Measurements from ENCODE around the gene TTC1. TPM values are rescaled to one million over a fixed set of nuclear protein-coding genes. Genes with fewer than 3 reads are reported as not detected.
A peak's percentile ranks its signal among the peaks of the same experiment; 100 is the strongest.

TTC1 gene
- total and polyA plus RNA-seq, 4 donors: 40.5 to 57.8 (median 47.9) TPM

DNA sequence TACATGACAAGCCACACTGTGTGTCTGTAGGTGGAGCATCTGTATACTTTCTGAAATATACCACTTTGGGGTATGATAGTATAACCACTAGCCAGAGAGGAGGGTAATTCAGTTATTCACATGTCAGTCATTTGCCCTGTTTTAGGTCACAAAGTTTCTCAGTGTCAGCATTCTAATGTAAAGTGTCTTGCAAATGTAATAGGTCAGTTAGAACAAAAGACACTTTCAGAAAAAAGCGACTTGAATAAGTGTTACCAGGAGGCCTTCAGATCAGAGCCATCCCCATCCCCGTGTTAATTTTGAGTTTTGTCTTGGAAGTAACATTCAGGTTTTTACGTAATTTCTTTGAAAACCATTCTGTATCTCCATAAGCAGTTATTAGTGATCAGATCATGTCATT, 33.7 kb downstream of the TTC1 start:
- no peaks in the 10 kb centered on the region for H3K9me3 ChIP-seq (ENCODE audit: control insufficient read depth, low read length)
- 71 to 77% methylated on average over 3 of the region's 3 CpGs for WGBS, 2 donors
- no peaks in the 10 kb centered on the region for H3K27me3 ChIP-seq (ENCODE audit: control insufficient read depth in 1 of 2, insufficient read depth in 2 of 2, low read length in 1 of 2)
- intact Hi-C loops (cut with DNase I): no loop called here
- H3K4me1 ChIP-seq (ENCODE audit: control insufficient read depth in 1 of 2, insufficient read depth in 2 of 2, low read length in 2 of 2): no peaks in the 10 kb centered on the region
- H3K4me3 ChIP-seq (ENCODE audit: low read length in 2 of 2): no peak overlapping the region
- ATAC-seq (ENCODE audit: low FRiP score): no peak
- no peak for DNase-seq
- H3K27ac ChIP-seq (ENCODE audit: low read depth in 1 of 2, low read length in 2 of 2): no peak overlapping the region
- peaks cover 0 to 4% of the 10 kb centered on the region in 2 donors for H3K36me3 ChIP-seq (ENCODE audit: control insufficient read depth in 1 of 2, insufficient read depth in 2 of 2, low read length in 1 of 2)

DNA sequence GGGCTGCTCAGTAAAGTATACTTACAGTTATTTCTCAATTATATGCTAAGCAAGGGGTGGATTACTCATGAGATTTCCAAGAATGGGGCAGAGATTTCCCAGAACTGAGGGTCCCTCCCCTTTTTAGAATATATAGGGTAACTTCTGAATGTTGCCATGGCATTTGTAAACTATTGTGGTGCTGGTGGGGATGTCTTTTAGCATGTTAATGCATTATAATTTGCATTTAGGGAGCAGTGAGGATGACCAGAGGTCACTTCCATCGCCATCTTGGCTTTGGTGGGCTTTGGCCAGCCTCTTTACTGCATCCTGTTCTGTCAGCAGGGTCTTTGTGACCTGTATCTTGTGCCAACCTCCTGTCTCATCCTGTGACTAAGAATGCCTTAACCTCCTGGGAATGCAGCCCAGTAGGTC, 35.5 kb downstream of the TTC1 start:
- no peak for ATAC-seq (ENCODE audit: low FRiP score)
- 91 to 94% methylated on average over 1 of the region's 1 CpG for WGBS, 2 donors
- no peak overlapping the region for H3K4me3 ChIP-seq (ENCODE audit: low read length in 2 of 2)
- intact Hi-C loops (cut with DNase I): no loop called here
- H3K4me1 ChIP-seq (ENCODE audit: control insufficient read depth in 1 of 2, insufficient read depth in 2 of 2, low read length in 2 of 2): no peaks in the 10 kb centered on the region
- peaks cover 0 to 4% of the 10 kb centered on the region in 2 donors for H3K36me3 ChIP-seq (ENCODE audit: control insufficient read depth in 1 of 2, insufficient read depth in 2 of 2, low read length in 1 of 2)
- H3K9me3 ChIP-seq (ENCODE audit: control insufficient read depth, low read length): no peaks in the 10 kb centered on the region
- no peak for DNase-seq
- H3K27ac ChIP-seq (ENCODE audit: low read depth in 1 of 2, low read length in 2 of 2): no peak overlapping the region
- H3K27me3 ChIP-seq (ENCODE audit: control insufficient read depth in 1 of 2, insufficient read depth in 2 of 2, low read length in 1 of 2): no peaks in the 10 kb centered on the region

DNA sequence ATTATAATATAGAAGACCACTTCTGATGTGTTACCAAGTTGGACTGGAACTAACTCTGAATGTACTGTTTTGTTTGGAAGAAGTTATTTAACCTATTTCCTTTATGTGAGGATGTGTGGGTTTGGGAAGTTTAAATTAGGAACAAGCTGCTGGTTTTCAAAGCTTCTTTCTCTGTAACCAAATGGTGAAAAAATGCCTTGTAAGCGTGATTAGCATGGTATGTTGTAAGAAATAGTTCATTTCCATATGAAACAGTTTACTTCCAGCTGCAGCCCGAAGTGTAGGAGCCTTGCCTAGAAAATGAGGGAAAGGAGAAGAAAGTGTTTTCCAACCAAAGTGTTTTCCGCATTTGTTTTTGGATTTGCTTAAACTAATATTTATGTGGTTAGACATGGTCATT, 36.0 kb downstream of the TTC1 start:
- ATAC-seq (ENCODE audit: low FRiP score) (no peak), DNase-seq (no peak)
- H3K4me1 ChIP-seq (ENCODE audit: control insufficient read depth in 1 of 2, insufficient read depth in 2 of 2, low read length in 2 of 2): no peaks in the 10 kb centered on the region
- intact Hi-C loops (cut with DNase I): no loop called here
- H3K36me3 ChIP-seq (ENCODE audit: control insufficient read depth in 1 of 2, insufficient read depth in 2 of 2, low read length in 1 of 2): peaks cover 3 to 4% of the 10 kb centered on the region in 2 donors
- H3K27ac ChIP-seq (ENCODE audit: low read depth in 1 of 2, low read length in 2 of 2): no peak overlapping the region
- H3K4me3 ChIP-seq (ENCODE audit: low read length in 2 of 2): no peak overlapping the region
- H3K27me3 ChIP-seq (ENCODE audit: control insufficient read depth in 1 of 2, insufficient read depth in 2 of 2, low read length in 1 of 2): no peaks in the 10 kb centered on the region
- no peaks in the 10 kb centered on the region for H3K9me3 ChIP-seq (ENCODE audit: control insufficient read depth, low read length)
- 66 to 76% methylated on average over 3 of the region's 3 CpGs for WGBS, 2 donors

DNA sequence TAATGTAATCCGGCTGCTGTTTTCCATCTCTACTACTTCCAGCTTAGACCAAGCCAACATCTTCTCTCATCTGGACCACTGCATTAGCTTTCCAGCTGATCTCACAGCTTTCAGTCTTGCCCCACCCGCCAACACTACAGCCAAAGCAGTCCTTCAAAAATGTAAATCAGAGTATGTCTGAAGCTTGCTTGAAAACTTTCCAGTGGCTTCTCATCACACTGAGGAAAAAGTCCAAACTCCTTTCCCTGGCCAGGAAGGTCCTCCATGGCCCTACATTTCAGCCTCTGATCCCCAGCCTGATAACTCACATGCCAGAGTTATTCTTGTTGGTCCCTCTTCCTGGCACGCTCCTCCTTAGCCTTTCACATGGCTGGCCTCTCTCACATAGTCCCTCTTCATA, 38.5 kb downstream of the TTC1 start:
- WGBS, 2 donors: 88 to 95% methylated on average over 3 of the region's 3 CpGs
- no peak overlapping the region for H3K4me3 ChIP-seq (ENCODE audit: low read length in 2 of 2)
- peaks cover 3 to 8% of the 10 kb centered on the region in 2 donors for H3K36me3 ChIP-seq (ENCODE audit: control insufficient read depth in 1 of 2, insufficient read depth in 2 of 2, low read length in 1 of 2)
- intact Hi-C loops (cut with DNase I): no loop called here
- H3K9me3 ChIP-seq (ENCODE audit: control insufficient read depth, low read length): no peaks in the 10 kb centered on the region
- H3K27me3 ChIP-seq (ENCODE audit: control insufficient read depth in 1 of 2, insufficient read depth in 2 of 2, low read length in 1 of 2): no peaks in the 10 kb centered on the region
- no peaks in the 10 kb centered on the region for H3K4me1 ChIP-seq (ENCODE audit: control insufficient read depth in 1 of 2, insufficient read depth in 2 of 2, low read length in 2 of 2)
- ATAC-seq (ENCODE audit: low FRiP score) (peak; percentile 83), DNase-seq (peak in 1 of 2 donors; percentile 52)
- no peak overlapping the region for H3K27ac ChIP-seq (ENCODE audit: low read depth in 1 of 2, low read length in 2 of 2)

DNA sequence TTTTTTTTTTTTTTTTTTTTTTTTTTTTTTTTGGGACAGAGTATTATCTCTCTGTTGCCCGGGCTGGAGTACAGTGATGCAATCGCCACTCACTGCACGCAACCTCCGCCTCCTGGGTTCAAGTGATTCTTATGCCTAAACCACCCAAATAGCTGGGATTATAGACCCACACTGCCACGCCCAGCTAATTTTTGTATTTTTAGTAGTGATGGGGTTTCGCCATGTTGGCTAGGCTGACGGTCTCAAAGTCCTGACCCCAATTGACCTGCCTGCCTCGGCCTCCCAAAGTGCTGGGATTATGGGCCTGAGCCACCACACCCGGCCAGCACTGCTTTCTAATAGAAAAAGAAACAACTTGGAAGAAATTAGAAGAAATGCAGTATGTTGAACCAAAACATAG, 39.2 kb downstream of the TTC1 start:
- Histone ChIP-seq H3K27me3 (ENCODE audit: control insufficient read depth in 1 of 2, insufficient read depth in 2 of 2, low read length in 1 of 2) (no peaks in the 10 kb centered on the region), H3K4me1 (ENCODE audit: control insufficient read depth in 1 of 2, insufficient read depth in 2 of 2, low read length in 2 of 2) (no peaks in the 10 kb centered on the region), H3K4me3 (ENCODE audit: low read length in 2 of 2) (no peak overlapping the region), H3K27ac (ENCODE audit: low read depth in 1 of 2, low read length in 2 of 2) (no peak overlapping the region), H3K36me3 (ENCODE audit: control insufficient read depth in 1 of 2, insufficient read depth in 2 of 2, low read length in 1 of 2) (peaks cover 6 to 8% of the 10 kb centered on the region in 2 donors), H3K9me3 (ENCODE audit: control insufficient read depth, low read length) (no peaks in the 10 kb centered on the region)
- 93 to 94% methylated on average over 9 of the region's 9 CpGs for WGBS, 2 donors
- peak in 1 of 2 donors; percentile 60 for DNase-seq
- ATAC-seq (ENCODE audit: low FRiP score): peak; percentile 88
- intact Hi-C loops (cut with DNase I): no loop called here

DNA sequence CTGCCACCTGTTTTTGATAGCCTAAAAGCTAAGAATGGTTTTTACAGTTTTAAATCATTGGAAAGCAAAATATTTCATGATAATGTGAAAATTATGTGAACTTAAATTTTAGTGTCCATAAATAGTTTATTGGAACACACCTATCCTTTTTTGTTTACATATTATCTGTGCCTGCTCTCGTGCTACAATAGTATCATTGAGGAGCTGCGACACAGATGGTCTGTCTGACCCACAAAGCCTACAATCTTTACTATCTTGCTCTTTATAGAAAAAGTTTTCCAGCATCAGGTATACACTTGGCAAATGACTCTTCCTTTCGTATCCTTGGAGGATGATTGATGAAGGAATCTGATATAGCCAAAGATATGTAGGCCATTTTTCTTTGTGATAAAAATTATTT, 40.2 kb downstream of the TTC1 start:
- peaks cover 8% of the 10 kb centered on the region in 2 donors for H3K36me3 ChIP-seq (ENCODE audit: control insufficient read depth in 1 of 2, insufficient read depth in 2 of 2, low read length in 1 of 2)
- H3K27me3 ChIP-seq (ENCODE audit: control insufficient read depth in 1 of 2, insufficient read depth in 2 of 2, low read length in 1 of 2): no peaks in the 10 kb centered on the region
- WGBS, 2 donors: 62 to 78% methylated on average over 3 of the region's 3 CpGs
- ATAC-seq (ENCODE audit: low FRiP score) (no peak), DNase-seq (no peak)
- no peak overlapping the region for H3K27ac ChIP-seq (ENCODE audit: low read depth in 1 of 2, low read length in 2 of 2)
- no peak overlapping the region for H3K4me3 ChIP-seq (ENCODE audit: low read length in 2 of 2)
- intact Hi-C loops (cut with DNase I): no loop called here
- no peaks in the 10 kb centered on the region for H3K9me3 ChIP-seq (ENCODE audit: control insufficient read depth, low read length)
- no peaks in the 10 kb centered on the region for H3K4me1 ChIP-seq (ENCODE audit: control insufficient read depth in 1 of 2, insufficient read depth in 2 of 2, low read length in 2 of 2)

DNA sequence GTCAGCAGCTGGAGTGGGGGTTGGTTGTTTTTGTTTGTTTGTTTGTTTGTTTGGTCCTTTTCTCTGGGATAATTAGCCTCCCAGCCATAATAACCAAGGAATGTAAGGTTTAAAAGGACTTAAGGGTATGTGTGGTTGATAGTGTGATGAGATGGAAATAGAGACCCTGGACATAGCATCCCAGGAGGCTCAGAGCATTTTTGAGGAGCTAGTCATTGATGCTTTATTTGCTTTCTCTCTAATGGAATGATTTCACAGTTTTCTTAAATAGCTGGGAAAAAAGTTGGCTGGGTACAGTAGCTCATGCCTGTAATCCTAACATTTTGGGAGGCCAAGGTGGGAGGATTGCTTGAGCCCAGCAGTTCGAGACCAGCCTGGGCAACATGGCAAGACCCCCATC, 45.1 kb downstream of the TTC1 start:
- no peaks in the 10 kb centered on the region for H3K4me1 ChIP-seq (ENCODE audit: control insufficient read depth in 1 of 2, insufficient read depth in 2 of 2, low read length in 2 of 2)
- ATAC-seq (ENCODE audit: low FRiP score) (no peak), DNase-seq (no peak)
- no peak overlapping the region for H3K27ac ChIP-seq (ENCODE audit: low read depth in 1 of 2, low read length in 2 of 2)
- H3K27me3 ChIP-seq (ENCODE audit: control insufficient read depth in 1 of 2, insufficient read depth in 2 of 2, low read length in 1 of 2): no peaks in the 10 kb centered on the region
- no peak overlapping the region for H3K4me3 ChIP-seq (ENCODE audit: low read length in 2 of 2)
- H3K36me3 ChIP-seq (ENCODE audit: control insufficient read depth in 1 of 2, insufficient read depth in 2 of 2, low read length in 1 of 2): peaks cover 8 to 11% of the 10 kb centered on the region in 2 donors
- WGBS, 2 donors: 93 to 96% methylated on average over 1 of the region's 1 CpG
- H3K9me3 ChIP-seq (ENCODE audit: control insufficient read depth, low read length): no peaks in the 10 kb centered on the region
- intact Hi-C loops (cut with DNase I): no loop called here

DNA sequence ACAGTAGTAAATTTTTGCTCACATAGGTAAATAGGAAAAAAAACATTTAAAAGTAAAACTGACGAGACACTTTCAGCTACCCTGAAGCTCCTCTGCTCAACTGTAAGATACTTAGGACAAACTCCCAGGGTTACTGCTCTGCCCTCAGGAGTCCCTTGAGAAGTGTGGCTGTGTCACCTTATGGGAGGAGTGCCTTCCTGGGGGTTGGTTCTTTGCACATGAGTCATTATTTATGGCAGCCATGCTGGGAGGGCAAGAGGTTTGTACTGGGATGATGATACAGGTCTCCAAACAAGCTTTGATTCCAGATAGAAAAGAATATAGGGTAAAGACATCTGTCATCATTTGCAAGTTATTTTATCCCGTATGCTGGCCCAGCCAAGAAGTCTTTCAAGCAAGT, 45.9 kb downstream of the TTC1 start:
- Histone ChIP-seq H3K27ac (ENCODE audit: low read depth in 1 of 2, low read length in 2 of 2) (no peak overlapping the region), H3K27me3 (ENCODE audit: control insufficient read depth in 1 of 2, insufficient read depth in 2 of 2, low read length in 1 of 2) (no peaks in the 10 kb centered on the region), H3K36me3 (ENCODE audit: control insufficient read depth in 1 of 2, insufficient read depth in 2 of 2, low read length in 1 of 2) (peaks cover 8 to 9% of the 10 kb centered on the region in 2 donors), H3K9me3 (ENCODE audit: control insufficient read depth, low read length) (no peaks in the 10 kb centered on the region), H3K4me1 (ENCODE audit: control insufficient read depth in 1 of 2, insufficient read depth in 2 of 2, low read length in 2 of 2) (no peaks in the 10 kb centered on the region), H3K4me3 (ENCODE audit: low read length in 2 of 2) (no peak overlapping the region)
- ATAC-seq (ENCODE audit: low FRiP score): no peak
- 84 to 89% methylated on average over 2 of the region's 2 CpGs for WGBS, 2 donors
- DNase-seq: no peak
- intact Hi-C loops (cut with DNase I): no loop called here

DNA sequence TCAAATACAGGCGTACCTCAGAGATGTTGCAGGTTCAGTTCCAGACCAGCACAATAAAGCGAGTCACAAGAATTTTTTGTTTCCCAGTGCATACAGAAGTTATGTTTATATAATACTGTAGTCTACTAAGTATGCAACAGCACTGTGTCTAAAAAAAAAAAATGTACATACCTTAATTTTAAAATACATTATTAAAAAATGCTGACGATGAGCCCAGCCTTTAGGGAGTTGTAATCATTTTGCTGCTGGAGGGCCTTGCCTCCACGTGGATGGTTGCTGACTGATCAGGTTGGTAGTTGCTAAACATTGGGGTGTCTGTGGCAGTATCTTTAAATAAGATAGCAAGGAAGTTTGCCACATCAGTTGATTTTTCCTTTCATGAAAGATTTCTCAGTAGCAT, 48.3 kb downstream of the TTC1 start:
- no peak for DNase-seq
- 93 to 96% methylated on average over 4 of the region's 4 CpGs for WGBS, 2 donors
- peaks cover 7% of the 10 kb centered on the region in 2 donors for H3K36me3 ChIP-seq (ENCODE audit: control insufficient read depth in 1 of 2, insufficient read depth in 2 of 2, low read length in 1 of 2)

More for the DNA sequence above, 48.3 kb downstream of the TTC1 start:
- no peaks in the 10 kb centered on the region for H3K27me3 ChIP-seq (ENCODE audit: control insufficient read depth in 1 of 2, insufficient read depth in 2 of 2, low read length in 1 of 2)
- no peak for ATAC-seq (ENCODE audit: low FRiP score)
- H3K4me1 ChIP-seq (ENCODE audit: control insufficient read depth in 1 of 2, insufficient read depth in 2 of 2, low read length in 2 of 2): no peaks in the 10 kb centered on the region
- no peak overlapping the region for H3K27ac ChIP-seq (ENCODE audit: low read depth in 1 of 2, low read length in 2 of 2)
- H3K9me3 ChIP-seq (ENCODE audit: control insufficient read depth, low read length): no peaks in the 10 kb centered on the region
- intact Hi-C loops (cut with DNase I): no loop called here
- no peak overlapping the region for H3K4me3 ChIP-seq (ENCODE audit: low read length in 2 of 2)

Measured in aorta (tissue), 5 donors.